K562 (cell line): Measurements from ENCODE around the gene EIF3I. TPM values are rescaled to one million over a fixed set of nuclear protein-coding genes. Genes with fewer than 3 reads are reported as not detected.
A peak's percentile ranks its signal among the peaks of the same experiment; 100 is the strongest.

ENCODE experiments used
- ATAC-seq: fragments of 200-7000 bp; cut with Tn5 transposase; 3 replicates; pipeline ENCODE4 v1.9.1; 2020; ENCODE audit warnings: moderate library complexity
- BruUV-seq: library from RNA; stranded (reverse); fragments of 400-500 nt; replicated peaks from 2 replicates; lab custom pipeline; 2021; lab: Mats Ljungman, UMichigan
- CTCF ChIA-PET: fragments of 300-600 bp; formaldehyde crosslinking; extraction: SDS; loops from one replicate; lab custom pipeline; 2021; ENCODE audit warnings: low intra/inter-chr PET ratio; lab: Yijun Ruan, JAX
- POLR2A ChIA-PET: fragments of 300-600, 350-650 bp; sonication (Branson Sonifier 250); formaldehyde crosslinking; extraction: SDS; loops from one replicate; lab custom pipeline; 2021; ENCODE audit warnings: antibody characterized with exemption, inconsistent platforms; lab: Yijun Ruan, JAX
- DNase-seq, 4 experiments: peaks; one replicate each; pipeline versions ENCODE4 v3.0.0 to v3.0.0-alpha.2; 2011 to 2018; ENCODE audit warnings: low spot score in 3 of 4, mixed read lengths in 3 of 4; ENCODE audit errors: extremely low read depth in 1 of 4
- FAIRE-seq: peaks from 2 replicates; lab custom pipeline; 2011; peaks lifted over from hg19 to GRCh38; lab: Jason Lieb, UNC
- H2AFZ ChIP-seq: 2 replicates; pipeline ENCODE4 v1.6.0; 2011; ENCODE audit warnings: low read depth, low read length, control low read depth, inconsistent platforms
- H3K27ac ChIP-seq: fragments of 200-600 bp; 3 replicates; pipeline ENCODE4 v1.8.0; 2011; ENCODE audit warnings: low read depth, mild to moderate bottlenecking, control low read depth, inconsistent platforms, low read length, moderate library complexity, mixed read lengths; ENCODE audit errors: extremely low read depth
- H3K27me3 ChIP-seq, 2 experiments: fragments of 300-600 bp in 1 of 2; 2 replicates in 1 of 2; 3 replicates in 1 of 2; pipeline versions ENCODE4 v1.6.0 to v1.8.0; 2011; ENCODE audit warnings: inconsistent platforms in 2 of 2, low read length in 2 of 2, mild to moderate bottlenecking in 1 of 2, mixed read lengths in 1 of 2, moderate library complexity in 1 of 2; ENCODE audit not compliant: control insufficient read depth in 2 of 2, insufficient read depth in 2 of 2
- H3K36me3 ChIP-seq: fragments of 300-600 bp; 3 replicates; pipeline ENCODE4 v1.8.0; 2011; ENCODE audit warnings: mild to moderate bottlenecking, low read length, inconsistent platforms; ENCODE audit not compliant: control insufficient read depth, insufficient read depth
- H3K4me1 ChIP-seq, 2 experiments: fragments of 200-600 bp in 1 of 2; replicated peaks in 1 of 2; 2 replicates in 1 of 2; 3 replicates in 1 of 2; pipeline versions ENCODE4 v1.5.1 to v1.8.0; 2011; ENCODE audit warnings: inconsistent platforms in 2 of 2, low read length in 2 of 2, mild to moderate bottlenecking in 1 of 2, mixed read lengths in 1 of 2, moderate library complexity in 1 of 2; ENCODE audit not compliant: control insufficient read depth in 2 of 2, insufficient read depth in 2 of 2
- H3K4me2 ChIP-seq: 2 replicates; pipeline ENCODE4 v1.6.1; 2011; ENCODE audit warnings: low read length, control low read depth, inconsistent platforms, mixed read lengths; ENCODE audit not compliant: insufficient read depth
- H3K4me3 ChIP-seq: fragments of 200-600 bp; sonication (generic), shearing (Covaris generic); 2 replicates; pipeline ENCODE4 v1.5.1; 2016; ENCODE audit warnings: control low read depth, inconsistent platforms
- H3K79me2 ChIP-seq: fragments of 200-600 bp; 3 replicates; pipeline ENCODE4 v1.8.0; 2011; ENCODE audit warnings: low read length, inconsistent platforms; ENCODE audit not compliant: control insufficient read depth, insufficient read depth
- H3K9ac ChIP-seq, 2 experiments: 2 replicates each; pipeline versions ENCODE4 v1.6.0 to v1.6.1; 2011; ENCODE audit warnings: low read depth in 2 of 2, low read length in 2 of 2, control low read depth in 1 of 2, inconsistent platforms in 1 of 2, mild to moderate bottlenecking in 1 of 2, mixed read lengths in 1 of 2; ENCODE audit not compliant: insufficient read depth in 1 of 2
- H3K9me1 ChIP-seq: one replicate; pipeline ENCODE4 v1.6.0; 2011; ENCODE audit warnings: inconsistent platforms, mild to moderate bottlenecking, low read length, moderate library complexity; ENCODE audit not compliant: control insufficient read depth, insufficient read depth
- H3K9me3 ChIP-seq: replicated peaks from 2 replicates; pipeline ENCODE4 v1.5.1; 2011; ENCODE audit warnings: low read depth, low read length, inconsistent platforms; ENCODE audit not compliant: control insufficient read depth, insufficient read depth
- H4K20me1 ChIP-seq: replicated peaks from 2 replicates; pipeline ENCODE4 v1.6.1; 2011; ENCODE audit warnings: low read length, inconsistent platforms, mixed read lengths; ENCODE audit not compliant: control insufficient read depth, insufficient read depth
- CBFA2T3 ChIP-seq: fragments of 450-650 bp; IDR thresholded peaks from 2 replicates; pipeline ENCODE4 v1.6.1; 2017
- NFRKB ChIP-seq: fragments of 450-650 bp; IDR thresholded peaks from 2 replicates; pipeline ENCODE4 v1.6.1; 2016; ENCODE audit warnings: low read depth
- NR0B1 ChIP-seq: fragments of 450-650 bp; IDR thresholded peaks from one replicate; pipeline ENCODE4 v1.6.1; 2018; ENCODE audit warnings: mild to moderate bottlenecking, moderate library complexity; ENCODE audit not compliant: partially characterized antibody
- NR2F6 ChIP-seq: fragments of 450-650 bp; formaldehyde crosslinking; IDR thresholded peaks from 2 replicates; pipeline ENCODE4 v1.4.0; 2020; ENCODE audit warnings: mild to moderate bottlenecking
- RBFOX2 ChIP-seq: fragments of 200-400 bp; formaldehyde crosslinking; IDR thresholded peaks from 2 replicates; pipeline ENCODE4 v1.6.1; 2017; ENCODE audit warnings: low read depth, mild to moderate bottlenecking, low read length, moderate library complexity
- SUPT5H ChIP-seq: fragments of 450-650 bp; IDR thresholded peaks from 2 replicates; pipeline ENCODE4 v1.6.1; 2016
- ZNF174 ChIP-seq: fragments of 250-450 bp; sonication (Bioruptor Pico); IDR thresholded peaks from 2 replicates; pipeline ENCODE4 v1.4.0; 2020; ENCODE audit warnings: mild to moderate bottlenecking
- ZNF274 ChIP-seq: IDR thresholded peaks from 2 replicates; pipeline ENCODE4 v1.6.1; 2011; ENCODE audit warnings: low read depth, mild to moderate bottlenecking, low read length, moderate library complexity, borderline replicate concordance
- whole genome bisulfite sequencing: fragments of 100-300 bp; shearing (Covaris generic); methylation state at CpG from one replicate; pipeline ENCODE4 v1.1.6; 2016; ENCODE audit warnings: low coverage, mixed read lengths; ENCODE audit not compliant: insufficient coverage; ENCODE audit errors: missing lambda C conversion rate; 5-methylcytosine and 5-hydroxymethylcytosine counted together
- in situ Hi-C: fragments of 300-500 bp; cut with MboI; formaldehyde crosslinking; loops from 4 replicates; pipeline ENCODE4 v1.15.0; 2018; ENCODE audit warnings: inconsistent platforms, mixed read lengths
- intact Hi-C: fragments of 100-400 bp; cut with micrococcal nuclease; formaldehyde crosslinking; loops from 2 replicates; pipeline ENCODE4 v1.14.2; 2022
- polyA plus RNA-seq, 8 experiments: library from polyadenylated mRNA; depleted of rRNA in 4 of 8; stranded (reverse) in 5 of 8; unstranded in 3 of 8; fragments of >200 nt; fragmentation: Nextera tagmentation in 2 of 8; fragmentation: Illumina TruSeq in 1 of 8; extraction: Ambion mirVana in 2 of 8; extraction: Trizol in 1 of 8; gene quantifications; 2 replicates each; pipeline versions ENCODE4 v1.2.1 to v1.2.3, GENCODE V29; 2011 to 2014; ENCODE audit warnings: inconsistent platforms in 1 of 8, missing spikeins in 1 of 8
- total RNA-seq, 7 experiments: library from RNA; depleted of rRNA in 6 of 7; stranded (reverse); fragments of >200 nt in 6 of 7; fragmentation: Illumina TruSeq in 2 of 7; extraction: Trizol in 2 of 7; gene quantifications; 2 replicates each; pipeline versions ENCODE4 v1.2.1 to v1.2.3, GENCODE V29; 2011 to 2021; ENCODE audit warnings: low replicate concordance in 1 of 7

EIF3I gene
- total and polyA plus RNA-seq, 9 of the 15 experiments (the other 6 are each of a cell fraction or from before 2014, with no cell fraction given), result 414 to 1,526 (median 635) TPM

- no peak for TF ChIP-seq NR2F6
- no peak for TF ChIP-seq NR0B1
Observed at GRCh38 chr1:32186077-32186476, 36.1 kb upstream of the EIF3I start (continued).

GRCh38 chr1:32186491-32186890 lies 35.7 kb upstream of the EIF3I start:
- in situ Hi-C loops (no loop called here), intact Hi-C loops (loop anchor here (10.0 kb wide), 1 partner anchor 172 kb away; the partner anchor contains the start of gene KHDRBS1)
- 58% methylated on average over 2 of the region's 2 CpGs for WGBS
- Histone ChIP-seq H3K79me2 (peaks cover 50% of the 10 kb centered on the region), H3K4me2 (no peak overlapping the region), H3K4me1 (peaks cover 8 to 10% of the 10 kb centered on the region in 2 experiments), H2AFZ (no peak overlapping the region), H3K36me3 (peaks cover 91% of the 10 kb centered on the region), H3K4me3 (no peak overlapping the region), H3K9me3 (no peaks in the 10 kb centered on the region), H4K20me1 (no peaks in the 10 kb centered on the region; the same call in 1 of the 2 replicates), H3K9me1 (peaks cover 4% of the 10 kb centered on the region), H3K27me3 (no peaks in the 10 kb centered on the region), H3K9ac (peak overlapping the region; percentile 23 to 62; a peak in 1 of 4 replicates), H3K27ac (peak overlapping the region; percentile 46; the same call in 2 of the 3 replicates)
- DNase-seq (no peak), ATAC-seq (no peak; the same call in 2 of the 3 replicates), FAIRE-seq (no peak)
- 0 out of 2 replicates have a peak, but pooled peaks have one; percentile 27 for TF ChIP-seq CBFA2T3
- no peak for TF ChIP-seq ZNF274
- 0 out of 2 replicates have a peak, but pooled peaks have one; percentile 27 for TF ChIP-seq RBFOX2
- TF ChIP-seq NFRKB, result 0 out of 2 replicates have a peak, but pooled peaks have one; percentile 43
- TF ChIP-seq SUPT5H, result 0 out of 2 replicates have a peak, but pooled peaks have one; percentile 2
- no peak for TF ChIP-seq ZNF174
- POLR2A ChIA-PET, result interaction anchor here (0.8 to 11.6 kb wide), 3 partner anchors 10 to 103 kb away, joined by 3 to 201 read pairs (median 5); partner anchors contain the start of gene CCDC28B
- BruUV-seq, result no TSS peak
- CTCF ChIA-PET, result no interaction called here
